WTC11 (cell line): ENCODE measurements around the gene PPP1R11. TPM values are rescaled to one million over a fixed set of nuclear protein-coding genes. Genes with fewer than 3 reads are reported as not detected.

Source experiments
- ATAC-seq: fragments of 200-7000 bp; cut with Tn5 transposase; 2 replicates; pipeline ENCODE4 v1.10.0; 2021; ENCODE audit warnings: mild to moderate bottlenecking, moderate library complexity
- CTCF ChIA-PET: fragments of 300-600 bp; sonication (Branson Sonifier 250); formaldehyde crosslinking; loops from one replicate; lab custom pipeline; 2021; ENCODE audit warnings: antibody characterized with exemption; lab: Charles Lee
- POLR2A ChIA-PET: fragments of 350-600 bp; sonication (Branson Sonifier 250); formaldehyde crosslinking; loops from one replicate; lab custom pipeline; 2021; ENCODE audit warnings: antibody characterized with exemption; lab: Charles Lee
- DNase-seq: peaks from one replicate; pipeline ENCODE4 v3.0.0; 2021; ENCODE audit warnings: low spot score
- H3K27ac Mint-ChIP-seq: 2 replicates; pipeline ENCODE4 v1.8.0; 2021; ENCODE audit warnings: mixed read lengths
- H3K27me3 Mint-ChIP-seq: 2 replicates; pipeline ENCODE4 v1.8.0; 2021; ENCODE audit warnings: low read depth, mild to moderate bottlenecking, moderate library complexity, mixed read lengths
- H3K36me3 Mint-ChIP-seq: 2 replicates; pipeline ENCODE4 v1.8.0; 2021; ENCODE audit warnings: mixed read lengths
- H3K4me1 Mint-ChIP-seq: 2 replicates; pipeline ENCODE4 v1.8.0; 2022; ENCODE audit warnings: mixed read lengths
- H3K4me3 Mint-ChIP-seq: 2 replicates; pipeline ENCODE4 v1.8.0; 2021; ENCODE audit warnings: mild to moderate bottlenecking, moderate library complexity, mixed read lengths
- H3K9me3 Mint-ChIP-seq: 2 replicates; pipeline ENCODE4 v1.8.0; 2021; ENCODE audit warnings: mixed read lengths
- CBFB ChIP-seq: sonication (generic); formaldehyde crosslinking; IDR thresholded peaks from 2 replicates; pipeline ENCODE4 v1.8.1; 2022; ENCODE audit warnings: mild to moderate bottlenecking, low read depth, missing genetic modification reagents
- IRF2 ChIP-seq: sonication (generic); formaldehyde crosslinking; IDR thresholded peaks from 2 replicates; pipeline ENCODE4 v1.8.0; 2022; ENCODE audit warnings: low read depth, missing genetic modification reagents, borderline replicate concordance
- KAT7 ChIP-seq: sonication (generic); formaldehyde crosslinking; IDR thresholded peaks from 2 replicates; pipeline ENCODE4 v1.8.1; 2023; ENCODE audit warnings: missing genetic modification reagents, mild to moderate bottlenecking, borderline replicate concordance
- NFE2L1 ChIP-seq: sonication (generic); formaldehyde crosslinking; IDR thresholded peaks from 2 replicates; pipeline ENCODE4 v1.8.1; 2023; ENCODE audit warnings: missing genetic modification reagents
- RELA ChIP-seq: sonication (generic); formaldehyde crosslinking; IDR thresholded peaks from 2 replicates; pipeline ENCODE4 v1.8.1; 2022; ENCODE audit warnings: missing genetic modification reagents, mild to moderate bottlenecking, borderline replicate concordance
- RORB ChIP-seq: fragments of 250-450 bp; sonication (Bioruptor Pico); IDR thresholded peaks from 2 replicates; pipeline ENCODE4 v1.9.0; 2021; ENCODE audit warnings: mild to moderate bottlenecking
- USF2 ChIP-seq: sonication (generic); formaldehyde crosslinking; IDR thresholded peaks from 2 replicates; pipeline ENCODE4 v1.8.1; 2023; ENCODE audit warnings: mild to moderate bottlenecking, missing genetic modification reagents, moderate library complexity
- ZNF416 ChIP-seq: fragments of 250-450 bp; sonication (Bioruptor Pico); IDR thresholded peaks from 2 replicates; pipeline ENCODE4 v1.9.0; 2021; ENCODE audit warnings: mild to moderate bottlenecking, inconsistent platforms
- ZNF671 ChIP-seq: fragments of 250-450 bp; sonication (Bioruptor Pico); IDR thresholded peaks from 2 replicates; pipeline ENCODE4 v1.8.0; 2021; ENCODE audit warnings: mild to moderate bottlenecking
- total RNA-seq: library from RNA; stranded (reverse); gene quantifications from 3 replicates; pipeline ENCODE4 v1.2.3, GENCODE V29; 2021
- TF ChIP-seq, protein P1 (sequence below): sonication (generic); formaldehyde crosslinking; IDR thresholded peaks from 2 replicates; pipeline ENCODE4 v1.8.0; 2022; ENCODE audit warnings: mild to moderate bottlenecking, missing genetic modification reagents
- TF ChIP-seq, protein P2 (sequence below): fragments of 200-600 bp; IDR thresholded peaks from 2 replicates; pipeline ENCODE4 v1.8.0; 2022; ENCODE audit warnings: antibody characterized with exemption
- TF ChIP-seq, protein P3 (sequence below): sonication (generic); formaldehyde crosslinking; IDR thresholded peaks from 2 replicates; pipeline ENCODE4 v1.8.0; 2022; ENCODE audit warnings: missing genetic modification reagents

Gene PPP1R11
- total RNA-seq, 1 experiment from 2014 or later, result 25.0 TPM

- CTCF ChIA-PET, result interaction anchor here (0.6 to 6.6 kb wide), 39 partner anchors 8 to 450 kb away, joined by 3 to 389 read pairs (median 4); partner anchors contain the start of genes POLR1H, RNF39, TRIM15 and TRIM26
- H3K27ac Mint-ChIP-seq, result no peak overlapping the region
Measured at GRCh38 chr6:30102970-30103871, 36.2 kb downstream of the PPP1R11 start.

DNA sequence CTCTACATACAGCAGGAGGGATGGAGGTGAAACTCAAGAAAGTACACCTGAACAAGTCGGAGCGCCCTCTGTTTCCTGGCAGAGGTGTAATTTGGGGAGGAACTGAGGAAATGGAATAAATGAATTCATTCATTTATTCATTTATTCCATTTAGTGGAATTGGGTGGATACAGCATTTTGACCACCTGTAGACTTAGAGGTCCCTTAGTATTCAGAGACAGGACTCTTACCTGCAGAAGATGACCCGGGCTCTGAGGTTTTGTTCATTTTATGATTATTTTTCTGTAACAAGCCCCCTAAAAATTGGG lies 36.8 kb downstream of the PPP1R11 start:
- Mint-ChIP-seq H3K4me3 (peak overlapping the region; percentile 80), H3K4me1 (peaks cover 30% of the 10 kb centered on the region), H3K9me3 (no peaks in the 10 kb centered on the region), H3K27me3 (peaks cover 83% of the 10 kb centered on the region), H3K27ac (no peak overlapping the region), H3K36me3 (no peaks in the 10 kb centered on the region)
- ATAC-seq (no peak), DNase-seq (no peak)
- CTCF ChIA-PET, result interaction anchor here (0.7 to 6.6 kb wide), 32 partner anchors 8 to 450 kb away, joined by 3 to 389 read pairs (median 5); partner anchors contain the start of genes POLR1H, PPP1R11, RNF39 and TRIM15
- POLR2A ChIA-PET, result interaction anchor here (1.0 kb wide), 1 partner anchor 27 kb away, joined by 3 read pairs; no protein-coding TSS in a partner anchor
- TF ChIP-seq, protein P1, sequence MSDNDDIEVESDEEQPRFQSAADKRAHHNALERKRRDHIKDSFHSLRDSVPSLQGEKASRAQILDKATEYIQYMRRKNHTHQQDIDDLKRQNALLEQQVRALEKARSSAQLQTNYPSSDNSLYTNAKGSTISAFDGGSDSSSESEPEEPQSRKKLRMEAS (CRISPR knock-in tag), result no peak; the same call in 1 of the 2 replicates
- TF ChIP-seq RELA (CRISPR knock-in tag), result no peak
- TF ChIP-seq, protein P2, sequence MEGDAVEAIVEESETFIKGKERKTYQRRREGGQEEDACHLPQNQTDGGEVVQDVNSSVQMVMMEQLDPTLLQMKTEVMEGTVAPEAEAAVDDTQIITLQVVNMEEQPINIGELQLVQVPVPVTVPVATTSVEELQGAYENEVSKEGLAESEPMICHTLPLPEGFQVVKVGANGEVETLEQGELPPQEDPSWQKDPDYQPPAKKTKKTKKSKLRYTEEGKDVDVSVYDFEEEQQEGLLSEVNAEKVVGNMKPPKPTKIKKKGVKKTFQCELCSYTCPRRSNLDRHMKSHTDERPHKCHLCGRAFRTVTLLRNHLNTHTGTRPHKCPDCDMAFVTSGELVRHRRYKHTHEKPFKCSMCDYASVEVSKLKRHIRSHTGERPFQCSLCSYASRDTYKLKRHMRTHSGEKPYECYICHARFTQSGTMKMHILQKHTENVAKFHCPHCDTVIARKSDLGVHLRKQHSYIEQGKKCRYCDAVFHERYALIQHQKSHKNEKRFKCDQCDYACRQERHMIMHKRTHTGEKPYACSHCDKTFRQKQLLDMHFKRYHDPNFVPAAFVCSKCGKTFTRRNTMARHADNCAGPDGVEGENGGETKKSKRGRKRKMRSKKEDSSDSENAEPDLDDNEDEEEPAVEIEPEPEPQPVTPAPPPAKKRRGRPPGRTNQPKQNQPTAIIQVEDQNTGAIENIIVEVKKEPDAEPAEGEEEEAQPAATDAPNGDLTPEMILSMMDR, result no peak
- TF ChIP-seq NFE2L1, result no peak
- TF ChIP-seq CBFB (CRISPR knock-in tag), result no peak

More at GRCh38 chr6:30102970-30103871, 36.2 kb downstream of the PPP1R11 start:
- ATAC-seq, result peak; percentile 51
- H3K36me3 Mint-ChIP-seq, result no peaks in the 10 kb centered on the region
- peak overlapping the region; percentile 80 for H3K4me3 Mint-ChIP-seq
- H3K27me3 Mint-ChIP-seq, result peaks cover 83% of the 10 kb centered on the region
- no peaks in the 10 kb centered on the region for H3K9me3 Mint-ChIP-seq
- peaks cover 30% of the 10 kb centered on the region for H3K4me1 Mint-ChIP-seq
- no peak for TF ChIP-seq IRF2 (CRISPR knock-in tag)
- TF ChIP-seq, protein P2, result peak; percentile 85
- TF ChIP-seq, protein P3, sequence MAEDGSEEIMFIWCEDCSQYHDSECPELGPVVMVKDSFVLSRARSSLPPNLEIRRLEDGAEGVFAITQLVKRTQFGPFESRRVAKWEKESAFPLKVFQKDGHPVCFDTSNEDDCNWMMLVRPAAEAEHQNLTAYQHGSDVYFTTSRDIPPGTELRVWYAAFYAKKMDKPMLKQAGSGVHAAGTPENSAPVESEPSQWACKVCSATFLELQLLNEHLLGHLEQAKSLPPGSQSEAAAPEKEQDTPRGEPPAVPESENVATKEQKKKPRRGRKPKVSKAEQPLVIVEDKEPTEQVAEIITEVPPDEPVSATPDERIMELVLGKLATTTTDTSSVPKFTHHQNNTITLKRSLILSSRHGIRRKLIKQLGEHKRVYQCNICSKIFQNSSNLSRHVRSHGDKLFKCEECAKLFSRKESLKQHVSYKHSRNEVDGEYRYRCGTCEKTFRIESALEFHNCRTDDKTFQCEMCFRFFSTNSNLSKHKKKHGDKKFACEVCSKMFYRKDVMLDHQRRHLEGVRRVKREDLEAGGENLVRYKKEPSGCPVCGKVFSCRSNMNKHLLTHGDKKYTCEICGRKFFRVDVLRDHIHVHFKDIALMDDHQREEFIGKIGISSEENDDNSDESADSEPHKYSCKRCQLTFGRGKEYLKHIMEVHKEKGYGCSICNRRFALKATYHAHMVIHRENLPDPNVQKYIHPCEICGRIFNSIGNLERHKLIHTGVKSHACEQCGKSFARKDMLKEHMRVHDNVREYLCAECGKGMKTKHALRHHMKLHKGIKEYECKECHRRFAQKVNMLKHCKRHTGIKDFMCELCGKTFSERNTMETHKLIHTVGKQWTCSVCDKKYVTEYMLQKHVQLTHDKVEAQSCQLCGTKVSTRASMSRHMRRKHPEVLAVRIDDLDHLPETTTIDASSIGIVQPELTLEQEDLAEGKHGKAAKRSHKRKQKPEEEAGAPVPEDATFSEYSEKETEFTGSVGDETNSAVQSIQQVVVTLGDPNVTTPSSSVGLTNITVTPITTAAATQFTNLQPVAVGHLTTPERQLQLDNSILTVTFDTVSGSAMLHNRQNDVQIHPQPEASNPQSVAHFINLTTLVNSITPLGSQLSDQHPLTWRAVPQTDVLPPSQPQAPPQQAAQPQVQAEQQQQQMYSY (CRISPR knock-in tag), result peak; percentile 80
- peak; percentile 90 for DNase-seq
- POLR2A ChIA-PET, result interaction anchor here (1.0 kb wide), 2 partner anchors 28 to 29 kb away, joined by 3 read pairs; no protein-coding TSS in a partner anchor

DNA sequence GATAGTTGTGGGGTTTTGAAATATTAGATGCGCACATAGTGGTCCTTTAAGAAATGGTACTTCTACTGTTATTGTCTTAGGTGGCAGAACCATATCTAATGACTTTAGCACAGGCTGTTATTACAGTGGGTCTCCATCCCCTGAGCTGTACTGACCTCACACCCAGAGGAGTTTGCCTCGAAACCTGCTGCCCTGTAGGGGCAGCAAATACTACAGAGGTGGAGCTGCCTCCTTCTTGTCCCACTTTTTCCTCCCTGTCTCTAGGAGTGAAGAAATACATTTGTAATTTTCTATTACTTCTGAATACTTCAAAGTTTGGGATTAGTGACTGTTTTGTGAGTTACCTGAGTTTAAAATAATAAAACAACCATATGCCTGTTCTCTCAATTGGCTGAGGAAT lies 37.7 kb downstream of the PPP1R11 start:
- DNase-seq, result no peak
- peaks cover 29% of the 10 kb centered on the region for H3K4me1 Mint-ChIP-seq
- ChIA-PET CTCF (interaction anchor here (0.8 to 6.6 kb wide), 13 partner anchors 10 to 349 kb away, joined by 3 to 389 read pairs (median 5); partner anchors contain the start of genes PPP1R11, RNF39 and TRIM26), POLR2A (no interaction called here)
- TF ChIP-seq KAT7 (no peak), ZNF416 (CRISPR knock-in tag) (no peak), CBFB (CRISPR knock-in tag) (no peak), RORB (CRISPR knock-in tag) (no peak), ZNF671 (CRISPR knock-in tag) (no peak), USF2 (no peak)
- TF ChIP-seq, protein P3 (CRISPR knock-in tag), result no peak
- H3K27me3 Mint-ChIP-seq, result peaks cover 79% of the 10 kb centered on the region
- H3K36me3 Mint-ChIP-seq, result no peaks in the 10 kb centered on the region
- ATAC-seq, result no peak
- H3K9me3 Mint-ChIP-seq, result no peaks in the 10 kb centered on the region
- H3K27ac Mint-ChIP-seq, result no peak overlapping the region
- H3K4me3 Mint-ChIP-seq, result no peak overlapping the region
